Nephron progenitor cell (in vitro differentiated cells): ENCODE results near the gene VCL.
A peak's percentile ranks its signal among the peaks of the same experiment; 100 is the strongest.

ENCODE experiments used
- DNase-seq: peaks from one replicate; pipeline ENCODE4 v3.0.0; 2021
- H3K27ac Mint-ChIP-seq: 2 replicates; pipeline ENCODE4 v1.8.0; 2021; ENCODE audit warnings: mild to moderate bottlenecking, moderate library complexity, mixed read lengths
- H3K27me3 Mint-ChIP-seq: 2 replicates; pipeline ENCODE4 v1.8.0; 2021; ENCODE audit warnings: mild to moderate bottlenecking, low read depth, mixed read lengths; ENCODE audit not compliant: poor library complexity
- H3K36me3 Mint-ChIP-seq: 2 replicates; pipeline ENCODE4 v1.8.0; 2021; ENCODE audit warnings: low read depth, mixed read lengths
- H3K4me1 Mint-ChIP-seq: 2 replicates; pipeline ENCODE4 v1.8.0; 2021; ENCODE audit warnings: mixed read lengths
- H3K4me3 Mint-ChIP-seq: 2 replicates; pipeline ENCODE4 v1.8.0; 2021; ENCODE audit warnings: mild to moderate bottlenecking, moderate library complexity, mixed read lengths
- H3K9me3 Mint-ChIP-seq: 2 replicates; pipeline ENCODE4 v1.8.0; 2021; ENCODE audit warnings: mild to moderate bottlenecking, moderate library complexity, mixed read lengths
- CTCF ChIP-seq: fragments of 200-600 bp; sonication (generic); IDR thresholded peaks from 2 replicates; pipeline ENCODE4 v1.5.0; 2021; ENCODE audit warnings: antibody characterized with exemption

VCL gene

GRCh38 chr10:74164716-74165529 lies 167.0 kb downstream of the VCL start:
- H3K4me1 Mint-ChIP-seq, result peaks cover 5% of the 10 kb centered on the region
- H3K27me3 Mint-ChIP-seq, result no peaks in the 10 kb centered on the region
- no peaks in the 10 kb centered on the region for H3K9me3 Mint-ChIP-seq
- peak overlapping the region; percentile 86 for H3K27ac Mint-ChIP-seq
- no peak for DNase-seq
- peaks cover 23% of the 10 kb centered on the region for H3K36me3 Mint-ChIP-seq
- TF ChIP-seq CTCF, result no peak
- no peak overlapping the region for H3K4me3 Mint-ChIP-seq

GRCh38 chr10:74165530-74165901 lies 167.6 kb downstream of the VCL start:
- peaks cover 2% of the 10 kb centered on the region for H3K27me3 Mint-ChIP-seq
- H3K27ac Mint-ChIP-seq, result no peak overlapping the region
- DNase-seq, result no peak

GRCh38 chr10:74167443-74167842 lies 169.5 kb downstream of the VCL start:
- TF ChIP-seq CTCF, result no peak
- peaks cover 2% of the 10 kb centered on the region for H3K27me3 Mint-ChIP-seq
- no peak overlapping the region for H3K4me3 Mint-ChIP-seq
- H3K4me1 Mint-ChIP-seq, result peaks cover 5% of the 10 kb centered on the region
- no peaks in the 10 kb centered on the region for H3K9me3 Mint-ChIP-seq
- no peak overlapping the region for H3K27ac Mint-ChIP-seq
- DNase-seq, result no peak
- peaks cover 16% of the 10 kb centered on the region for H3K36me3 Mint-ChIP-seq

More at GRCh38 chr10:74165530-74165901, 167.6 kb downstream of the VCL start:
- Mint-ChIP-seq H3K9me3 (no peaks in the 10 kb centered on the region), H3K4me3 (no peak overlapping the region), H3K4me1 (peaks cover 5% of the 10 kb centered on the region), H3K36me3 (peaks cover 21% of the 10 kb centered on the region)
- TF ChIP-seq CTCF, result no peak
